GM18502 (cell line): ENCODE data around the gene ZNF782.
A peak's percentile ranks its signal among the peaks of the same experiment; 100 is the strongest.
"Not testable (repeated sequence)": the region's sequence is repeated elsewhere in the genome, so short reads cannot be mapped to it uniquely, and the experiment has no call there.

Experiments used
- ATAC-seq: cut with Tn5 transposase; IDR thresholded peaks from one replicate; pipeline ENCODE4 v1.9.1; 2021; ENCODE audit warnings: mild to moderate bottlenecking; ENCODE audit not compliant: unreplicated experiment, poor library complexity

ZNF782 gene

GRCh38 chr9:96853781-96854650 is at the start of gene ZNF782:
Gene ZNF782 (minus strand): TSS chr9:96854514. CDS start chr9:96851961, 2,553 bp downstream.
- peak; percentile 85 for ATAC-seq

GRCh38 chr9:96900010-96900409 is 45.7 kb upstream of the ZNF782 start:
- ATAC-seq, result not testable (repeated sequence)

GRCh38 chr9:96892131-96892530 is 37.8 kb upstream of the ZNF782 start:
- no peak for ATAC-seq

- ATAC-seq, result no peak
Measured at GRCh38 chr9:96888591-96888990, 34.3 kb upstream of the ZNF782 start.

- ATAC-seq, result no peak
Measured at GRCh38 chr9:96885424-96885823, 31.1 kb upstream of the ZNF782 start.

- ATAC-seq, result no peak
Measured at GRCh38 chr9:96884443-96884842, 30.1 kb upstream of the ZNF782 start.

- ATAC-seq, result no peak
Measured at GRCh38 chr9:96883922-96884321, 29.6 kb upstream of the ZNF782 start.

GRCh38 chr9:96877269-96877668 is 23.0 kb upstream of the ZNF782 start:
- no peak for ATAC-seq

- ATAC-seq, result peak; percentile 60
Measured at GRCh38 chr9:96875461-96876142, 21.3 kb upstream of the ZNF782 start.

- ATAC-seq, result peak; percentile 61
Measured at GRCh38 chr9:96874947-96875460, 20.7 kb upstream of the ZNF782 start.

- ATAC-seq, result no peak
Measured at GRCh38 chr9:96874201-96874785, 20.0 kb upstream of the ZNF782 start.

- ATAC-seq, result no peak
Measured at GRCh38 chr9:96871176-96871575, 16.9 kb upstream of the ZNF782 start.

- no peak for ATAC-seq
Measured at GRCh38 chr9:96868709-96869108, 14.4 kb upstream of the ZNF782 start.

- ATAC-seq, result no peak
Measured at GRCh38 chr9:96867079-96867804, 12.9 kb upstream of the ZNF782 start.

- ATAC-seq, result not testable (repeated sequence)
Measured at GRCh38 chr9:96865240-96865639, 10.9 kb upstream of the ZNF782 start.

- ATAC-seq, result no peak
Measured at GRCh38 chr9:96859461-96860198, 5.3 kb upstream of the ZNF782 start.

- ATAC-seq, result no peak
Measured at GRCh38 chr9:96858670-96859069, 4.4 kb upstream of the ZNF782 start.

GRCh38 chr9:96858018-96858573 is 3.8 kb upstream of the ZNF782 start:
- no peak for ATAC-seq
